HG03064 (cell line): ENCODE data around the gene TMEM236.

Source experiments
- ATAC-seq: cut with Tn5 transposase; IDR thresholded peaks from one replicate; pipeline ENCODE4 v1.9.1; 2021; ENCODE audit warnings: low read depth; ENCODE audit not compliant: unreplicated experiment

The TMEM236 gene

GRCh38 chr10:17737027-17737965 lies 14.7 kb upstream of the TMEM236 start:
- ATAC-seq, result no peak

GRCh38 chr10:17740668-17741067 lies 11.3 kb upstream of the TMEM236 start:
- ATAC-seq, result no peak

GRCh38 chr10:17742918-17743317 lies 9.1 kb upstream of the TMEM236 start:
- ATAC-seq, result no peak

GRCh38 chr10:17743437-17743836 lies 8.6 kb upstream of the TMEM236 start:
- no peak for ATAC-seq

- no peak for ATAC-seq
Observed at GRCh38 chr10:17744341-17744861, 7.6 kb upstream of the TMEM236 start.

- no peak for ATAC-seq
Observed at GRCh38 chr10:17747883-17748550, 4.0 kb upstream of the TMEM236 start.

- ATAC-seq, result no peak
Observed at GRCh38 chr10:17749890-17750289, 2.1 kb upstream of the TMEM236 start.

GRCh38 chr10:17756557-17757217 lies 4.7 kb downstream of the TMEM236 start:
- ATAC-seq, result peak; percentile 92

GRCh38 chr10:17758200-17758599 lies 6.2 kb downstream of the TMEM236 start:
- no peak for ATAC-seq

- ATAC-seq, result no peak
Observed at GRCh38 chr10:17758896-17759295, 6.9 kb downstream of the TMEM236 start.

- ATAC-seq, result no peak
Observed at GRCh38 chr10:17764142-17764541, 12.1 kb downstream of the TMEM236 start.

- no peak for ATAC-seq
Observed at GRCh38 chr10:17765602-17766001, 13.6 kb downstream of the TMEM236 start.

- no peak for ATAC-seq
Observed at GRCh38 chr10:17766731-17767130, 14.7 kb downstream of the TMEM236 start.

GRCh38 chr10:17768496-17768895 lies 16.5 kb downstream of the TMEM236 start:
- ATAC-seq, result no peak

- no peak for ATAC-seq
Observed at GRCh38 chr10:17768957-17769356, 17.0 kb downstream of the TMEM236 start.

- ATAC-seq, result no peak
Observed at GRCh38 chr10:17771017-17771416, 19.0 kb downstream of the TMEM236 start.

GRCh38 chr10:17779784-17780183 lies 27.8 kb downstream of the TMEM236 start:
- ATAC-seq, result no peak

GRCh38 chr10:17780727-17781126 lies 28.7 kb downstream of the TMEM236 start:
- no peak for ATAC-seq

- ATAC-seq, result no peak
Observed at GRCh38 chr10:17781856-17782255, 29.9 kb downstream of the TMEM236 start.

- no peak for ATAC-seq
Observed at GRCh38 chr10:17782921-17783665, 31.1 kb downstream of the TMEM236 start.
